WTC11 (cell line): ENCODE data around the gene ADCY5. TPM values are rescaled to one million over a fixed set of nuclear protein-coding genes. Genes with fewer than 3 reads are reported as not detected.

ENCODE experiments used
- ATAC-seq: fragments of 200-7000 bp; cut with Tn5 transposase; 2 replicates; pipeline ENCODE4 v1.10.0; 2021; ENCODE audit warnings: mild to moderate bottlenecking, moderate library complexity
- CTCF ChIA-PET: fragments of 300-600 bp; sonication (Branson Sonifier 250); formaldehyde crosslinking; loops from one replicate; lab custom pipeline; 2021; ENCODE audit warnings: antibody characterized with exemption; lab: Charles Lee
- POLR2A ChIA-PET: fragments of 350-600 bp; sonication (Branson Sonifier 250); formaldehyde crosslinking; loops from one replicate; lab custom pipeline; 2021; ENCODE audit warnings: antibody characterized with exemption; lab: Charles Lee
- DNase-seq: peaks from one replicate; pipeline ENCODE4 v3.0.0; 2021; ENCODE audit warnings: low spot score
- H3K27ac Mint-ChIP-seq: 2 replicates; pipeline ENCODE4 v1.8.0; 2021; ENCODE audit warnings: mixed read lengths
- H3K27me3 Mint-ChIP-seq: 2 replicates; pipeline ENCODE4 v1.8.0; 2021; ENCODE audit warnings: low read depth, mild to moderate bottlenecking, moderate library complexity, mixed read lengths
- H3K36me3 Mint-ChIP-seq: 2 replicates; pipeline ENCODE4 v1.8.0; 2021; ENCODE audit warnings: mixed read lengths
- H3K4me1 Mint-ChIP-seq: 2 replicates; pipeline ENCODE4 v1.8.0; 2022; ENCODE audit warnings: mixed read lengths
- H3K4me3 Mint-ChIP-seq: 2 replicates; pipeline ENCODE4 v1.8.0; 2021; ENCODE audit warnings: mild to moderate bottlenecking, moderate library complexity, mixed read lengths
- H3K9me3 Mint-ChIP-seq: 2 replicates; pipeline ENCODE4 v1.8.0; 2021; ENCODE audit warnings: mixed read lengths
- AR ChIP-seq: fragments of 250-450 bp; sonication (Bioruptor Pico); IDR thresholded peaks from 2 replicates; pipeline ENCODE4 v1.9.0; 2021; ENCODE audit warnings: mild to moderate bottlenecking
- E2F4 ChIP-seq: sonication (generic); formaldehyde crosslinking; IDR thresholded peaks from 2 replicates; pipeline ENCODE4 v1.8.1; 2022; ENCODE audit warnings: low read depth, mild to moderate bottlenecking, moderate library complexity, missing genetic modification reagents, borderline replicate concordance
- E2F5 ChIP-seq: sonication (generic); formaldehyde crosslinking; IDR thresholded peaks from 2 replicates; pipeline ENCODE4 v1.8.1; 2022; ENCODE audit warnings: mild to moderate bottlenecking, moderate library complexity, missing genetic modification reagents
- FOXK1 ChIP-seq: sonication (generic); formaldehyde crosslinking; IDR thresholded peaks from 2 replicates; pipeline ENCODE4 v1.8.0; 2022; ENCODE audit warnings: mild to moderate bottlenecking, moderate library complexity, missing genetic modification reagents
- GRHL2 ChIP-seq: fragments of 250-450 bp; sonication (Bioruptor Pico); IDR thresholded peaks from 2 replicates; pipeline ENCODE4 v1.8.0; 2022; ENCODE audit warnings: mild to moderate bottlenecking, moderate library complexity; ENCODE audit not compliant: insufficient replicate concordance, severe bottlenecking
- GTF2I ChIP-seq: fragments of 250-450 bp; sonication (Bioruptor Pico); conservative IDR thresholded peaks from 2 replicates; pipeline ENCODE4 v1.4.0; 2021; ENCODE audit warnings: mild to moderate bottlenecking
- HMGXB4 ChIP-seq: sonication (generic); formaldehyde crosslinking; IDR thresholded peaks from 2 replicates; pipeline ENCODE4 v1.8.1; 2023; ENCODE audit warnings: mild to moderate bottlenecking, moderate library complexity, missing genetic modification reagents
- IRF1 ChIP-seq: sonication (generic); formaldehyde crosslinking; IDR thresholded peaks from 2 replicates; pipeline ENCODE4 v1.8.0; 2023; ENCODE audit warnings: missing genetic modification reagents
- KAT7 ChIP-seq: sonication (generic); formaldehyde crosslinking; IDR thresholded peaks from 2 replicates; pipeline ENCODE4 v1.8.1; 2023; ENCODE audit warnings: missing genetic modification reagents, mild to moderate bottlenecking, borderline replicate concordance
- NFATC4 ChIP-seq: fragments of 250-450 bp; sonication (Bioruptor Pico); IDR thresholded peaks from 2 replicates; pipeline ENCODE4 v1.9.0; 2021; ENCODE audit warnings: mild to moderate bottlenecking
- NR2C2 ChIP-seq: sonication (generic); formaldehyde crosslinking; IDR thresholded peaks from 2 replicates; pipeline ENCODE4 v1.8.0; 2022; ENCODE audit warnings: mild to moderate bottlenecking, missing genetic modification reagents
- PREB ChIP-seq: sonication (generic); formaldehyde crosslinking; IDR thresholded peaks from 2 replicates; pipeline ENCODE4 v1.8.1; 2022; ENCODE audit warnings: mild to moderate bottlenecking, missing genetic modification reagents, moderate library complexity, borderline replicate concordance
- RELA ChIP-seq: sonication (generic); formaldehyde crosslinking; IDR thresholded peaks from 2 replicates; pipeline ENCODE4 v1.8.1; 2022; ENCODE audit warnings: missing genetic modification reagents, mild to moderate bottlenecking, borderline replicate concordance
- SMAD4 ChIP-seq: sonication (generic); formaldehyde crosslinking; IDR thresholded peaks from 2 replicates; pipeline ENCODE4 v1.8.0; 2022; ENCODE audit warnings: mild to moderate bottlenecking, missing genetic modification reagents
- TEAD4 ChIP-seq: sonication (generic); formaldehyde crosslinking; IDR thresholded peaks from 2 replicates; pipeline ENCODE4 v1.8.0; 2022; ENCODE audit warnings: mild to moderate bottlenecking, missing genetic modification reagents
- USF1 ChIP-seq: sonication (generic); formaldehyde crosslinking; IDR thresholded peaks from 2 replicates; pipeline ENCODE4 v1.8.0; 2022; ENCODE audit warnings: mild to moderate bottlenecking, missing genetic modification reagents
- ZNF219 ChIP-seq: sonication (generic); formaldehyde crosslinking; IDR thresholded peaks from 2 replicates; pipeline ENCODE4 v1.8.0; 2023; ENCODE audit warnings: missing genetic modification reagents, mild to moderate bottlenecking, borderline replicate concordance
- ZNF416 ChIP-seq: fragments of 250-450 bp; sonication (Bioruptor Pico); IDR thresholded peaks from 2 replicates; pipeline ENCODE4 v1.9.0; 2021; ENCODE audit warnings: mild to moderate bottlenecking, inconsistent platforms
- ZSCAN18 ChIP-seq: fragments of 250-450 bp; sonication (Bioruptor Pico); IDR thresholded peaks from 2 replicates; pipeline ENCODE4 v2.1.2; 2022; ENCODE audit warnings: mild to moderate bottlenecking, moderate library complexity
- total RNA-seq: library from RNA; stranded (reverse); gene quantifications from 3 replicates; pipeline ENCODE4 v1.2.3, GENCODE V29; 2021

ADCY5 gene
- total RNA-seq, 1 experiment from 2014 or later, result 23.5 TPM

- H3K9me3 Mint-ChIP-seq, result no peaks in the 10 kb centered on the region
- ChIA-PET CTCF (no interaction called here), POLR2A (no interaction called here)
- DNase-seq (no peak), ATAC-seq (no peak)
- no peaks in the 10 kb centered on the region for H3K4me1 Mint-ChIP-seq
- no peaks in the 10 kb centered on the region; the same call in 1 of the 2 replicates for H3K27me3 Mint-ChIP-seq
- no peak overlapping the region for H3K27ac Mint-ChIP-seq
- H3K36me3 Mint-ChIP-seq, result no peaks in the 10 kb centered on the region
- TF ChIP-seq FOXK1 (CRISPR knock-in tag) (no peak), RELA (CRISPR knock-in tag) (no peak), GRHL2 (CRISPR knock-in tag) (no peak)
- H3K4me3 Mint-ChIP-seq, result no peak overlapping the region
These were observed 32.2 kb upstream of the ADCY5 start for GRCh38 chr3:123481071-123481470.

GRCh38 chr3:123480428-123480827, 31.5 kb upstream of the ADCY5 start:
- POLR2A ChIA-PET, result no interaction called here
- Mint-ChIP-seq H3K4me3 (no peak overlapping the region), H3K27me3 (no peaks in the 10 kb centered on the region; the same call in 1 of the 2 replicates), H3K27ac (no peak overlapping the region), H3K9me3 (no peaks in the 10 kb centered on the region), H3K36me3 (no peaks in the 10 kb centered on the region), H3K4me1 (no peaks in the 10 kb centered on the region)
- no peak for TF ChIP-seq PREB
- no peak for TF ChIP-seq ZSCAN18 (CRISPR knock-in tag)
- no peak for TF ChIP-seq HMGXB4
- TF ChIP-seq SMAD4 (CRISPR knock-in tag), result no peak
- TF ChIP-seq GTF2I, result no peak
- no peak for TF ChIP-seq KAT7 (CRISPR knock-in tag)
- TF ChIP-seq AR (CRISPR knock-in tag), result no peak
- no peak for TF ChIP-seq E2F4 (CRISPR knock-in tag)
- no peak for TF ChIP-seq NR2C2
- no peak for TF ChIP-seq E2F5 (CRISPR knock-in tag)
- no peak for TF ChIP-seq ZNF416 (CRISPR knock-in tag)
- no peak for TF ChIP-seq TEAD4 (CRISPR knock-in tag)
- no peak for TF ChIP-seq IRF1 (CRISPR knock-in tag)
- TF ChIP-seq NFATC4 (CRISPR knock-in tag), result no peak
- TF ChIP-seq ZNF219 (CRISPR knock-in tag), result no peak
- TF ChIP-seq RELA (CRISPR knock-in tag), result no peak
- TF ChIP-seq USF1, result no peak
- CTCF ChIA-PET, result interaction anchor here (0.6 to 1.6 kb wide), 2 partner anchors 9 to 109 kb away, joined by 3 to 6 read pairs; no protein-coding TSS in a partner anchor
- DNase-seq (no peak), ATAC-seq (no peak)
